ENCODE measurements around the gene SPOP.

The SPOP gene

DNA sequence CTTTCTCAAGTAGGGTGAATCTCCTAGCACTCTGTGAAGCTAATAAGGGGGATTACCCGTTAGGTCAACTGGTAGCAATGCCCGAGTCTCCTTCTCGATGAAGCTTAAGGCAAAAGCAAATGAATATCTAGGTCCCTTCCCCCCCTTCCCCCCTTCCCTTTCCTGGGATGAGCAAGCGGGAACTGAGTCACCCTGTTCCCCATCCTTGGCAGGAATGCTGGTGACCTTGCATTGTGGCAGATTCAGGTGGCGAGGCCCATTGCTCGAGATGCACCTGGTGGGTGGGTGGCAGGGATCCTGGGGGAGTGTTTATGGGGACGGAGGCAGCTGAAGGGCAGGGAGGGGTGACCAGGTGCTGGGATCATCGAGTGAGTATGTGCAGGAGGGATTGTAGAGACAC is 95.1 kb downstream of the SPOP start:
- no peak for DNase-seq

DNA sequence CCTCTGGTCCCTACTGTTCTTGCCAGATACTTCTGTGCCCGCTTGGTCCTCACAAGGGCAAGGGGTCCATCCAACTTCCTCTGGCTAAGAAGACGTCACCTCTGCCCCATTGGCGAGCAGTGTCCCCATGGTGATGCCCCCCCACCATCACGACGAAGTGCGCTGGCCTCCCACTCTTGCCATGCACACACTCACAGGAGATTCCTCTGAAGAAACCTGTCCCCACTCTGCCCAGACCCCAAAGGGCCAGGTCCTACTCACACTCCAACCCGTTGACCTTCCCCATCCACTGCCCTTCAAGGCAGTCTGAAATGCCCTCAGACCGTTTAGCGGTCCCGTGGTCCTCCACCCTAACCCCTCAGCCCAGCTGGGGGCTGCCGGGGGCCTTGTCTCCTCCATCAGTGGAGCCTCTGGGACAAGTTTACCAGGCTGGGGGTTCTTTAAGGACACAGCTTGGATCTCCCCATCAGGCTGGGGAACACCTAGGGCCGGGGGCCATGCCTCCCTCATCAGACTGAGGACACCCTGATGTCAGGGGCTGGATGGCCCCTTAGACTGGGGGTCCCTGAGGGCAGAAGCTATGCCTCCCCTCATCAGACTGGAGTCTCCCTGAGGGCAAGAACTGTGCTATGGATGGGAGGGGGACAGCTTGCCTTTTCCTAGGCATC is 95.7 kb downstream of the SPOP start:
- DNase-seq, result no peak

DNA sequence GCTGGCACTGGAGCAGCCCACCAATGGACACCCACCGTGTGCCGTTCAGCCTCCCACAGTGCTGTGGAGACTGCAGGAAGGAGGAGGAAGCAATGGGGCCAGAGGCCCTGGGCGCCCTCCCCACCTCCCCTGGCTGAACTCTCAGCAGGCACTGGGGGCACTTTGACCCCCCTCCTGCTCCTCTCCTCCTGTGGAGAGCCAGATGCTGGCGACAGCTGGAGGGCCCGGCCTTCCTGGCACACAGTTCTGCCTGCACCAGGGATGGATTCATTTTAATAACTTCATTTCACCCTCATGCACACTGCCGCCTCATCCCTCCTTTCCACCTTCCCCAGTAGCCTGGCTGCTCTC is 96.3 kb downstream of the SPOP start:
- DNase-seq, result no peak

DNA sequence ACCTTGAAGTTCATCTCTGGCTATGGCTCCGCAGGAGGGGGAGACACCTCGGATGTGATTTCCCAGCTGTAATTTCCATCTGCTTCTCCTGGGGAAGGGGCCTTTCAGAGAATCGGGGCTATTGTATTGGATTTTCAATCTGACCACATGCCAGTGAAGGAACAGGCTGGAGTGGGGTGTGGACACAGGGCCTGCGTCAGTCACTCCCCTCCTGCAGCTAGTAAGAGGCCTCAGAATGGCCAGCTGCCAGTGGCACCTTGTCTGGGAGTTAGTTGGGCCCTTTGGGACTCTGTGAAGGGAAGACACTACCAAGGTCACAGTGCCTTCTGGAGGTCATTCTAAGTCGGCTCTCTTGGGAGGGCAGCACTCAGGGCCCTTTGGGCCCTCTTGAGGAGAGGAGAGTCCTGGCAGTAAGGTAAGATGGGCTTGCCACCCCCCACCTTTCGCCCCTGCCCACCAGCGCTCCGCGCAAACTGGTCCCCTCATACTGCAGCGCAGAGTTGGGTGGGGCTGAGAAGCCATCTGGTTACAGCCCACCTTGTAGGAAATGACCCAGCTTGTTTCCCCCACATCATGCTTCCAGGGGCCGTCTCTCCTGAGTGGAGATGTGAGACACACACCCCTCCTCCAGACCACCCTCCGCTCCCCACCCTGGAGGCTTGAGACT is 96.8 kb downstream of the SPOP start:
- no peak for DNase-seq

DNA sequence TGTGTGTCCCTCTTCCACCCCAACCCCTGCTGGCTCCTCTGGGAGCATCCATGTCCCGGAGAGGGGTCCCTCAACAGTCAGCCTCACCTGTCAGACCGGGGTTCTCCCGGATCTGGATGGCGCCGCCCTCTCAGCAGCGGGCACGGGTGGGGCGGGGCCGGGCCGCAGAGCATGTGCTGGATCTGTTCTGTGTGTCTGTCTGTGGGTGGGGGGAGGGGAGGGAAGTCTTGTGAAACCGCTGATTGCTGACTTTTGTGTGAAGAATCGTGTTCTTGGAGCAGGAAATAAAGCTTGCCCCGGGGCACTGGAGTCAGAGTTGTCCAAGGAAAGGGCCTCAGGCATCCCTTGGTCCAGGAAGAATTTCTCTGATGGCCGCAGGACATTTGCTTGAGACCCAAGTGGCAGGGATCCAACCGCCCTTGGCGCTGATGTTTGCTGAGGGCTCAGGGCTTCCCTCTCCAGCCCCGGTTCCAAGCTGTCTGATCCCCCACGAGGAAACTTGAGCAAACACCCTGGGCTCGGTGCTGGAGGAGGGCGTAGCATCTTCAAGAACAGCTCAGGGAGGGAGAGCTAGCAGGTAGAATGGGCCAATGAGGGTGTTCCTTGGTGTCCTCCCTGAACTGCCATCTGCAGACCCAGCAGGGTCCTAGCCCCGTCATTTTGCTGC is 97.7 kb downstream of the SPOP start:
- DNase-seq, result no peak

DNA sequence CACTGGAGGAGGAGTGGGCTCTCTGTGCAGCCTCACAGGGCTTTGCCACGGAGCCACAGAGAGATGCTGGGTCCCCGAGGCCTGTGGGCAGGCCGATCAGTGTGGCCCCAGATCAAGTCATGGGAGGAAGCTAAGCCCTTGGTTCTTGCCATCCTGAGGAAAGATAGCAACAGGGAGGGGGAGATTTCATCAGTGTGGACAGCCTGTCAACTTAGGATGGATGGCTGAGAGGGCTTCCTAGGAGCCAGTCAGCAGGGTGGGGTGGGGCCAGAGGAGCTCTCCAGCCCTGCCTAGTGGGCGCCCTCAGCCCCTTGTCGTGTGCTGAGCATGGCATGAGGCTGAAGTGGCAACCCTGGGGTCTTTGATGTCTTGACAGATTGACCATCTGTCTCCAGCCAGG is 98.4 kb downstream of the SPOP start:
- DNase-seq, result no peak

DNA sequence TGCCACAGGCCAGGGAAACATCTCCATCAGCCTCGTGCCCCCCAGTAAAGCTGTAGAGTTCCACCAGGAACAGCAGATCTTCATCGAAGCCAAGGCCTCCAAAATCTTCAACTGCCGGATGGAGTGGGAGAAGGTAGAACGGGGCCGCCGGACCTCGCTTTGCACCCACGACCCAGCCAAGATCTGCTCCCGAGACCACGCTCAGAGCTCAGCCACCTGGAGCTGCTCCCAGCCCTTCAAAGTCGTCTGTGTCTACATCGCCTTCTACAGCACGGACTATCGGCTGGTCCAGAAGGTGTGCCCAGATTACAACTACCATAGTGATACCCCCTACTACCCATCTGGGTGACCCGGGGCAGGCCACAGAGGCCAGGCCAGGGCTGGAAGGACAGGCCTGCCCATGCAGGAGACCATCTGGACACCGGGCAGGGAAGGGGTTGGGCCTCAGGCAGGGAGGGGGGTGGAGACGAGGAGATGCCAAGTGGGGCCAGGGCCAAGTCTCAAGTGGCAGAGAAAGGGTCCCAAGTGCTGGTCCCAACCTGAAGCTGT is 98.9 kb downstream of the SPOP start:
- DNase-seq, result no peak

DNA sequence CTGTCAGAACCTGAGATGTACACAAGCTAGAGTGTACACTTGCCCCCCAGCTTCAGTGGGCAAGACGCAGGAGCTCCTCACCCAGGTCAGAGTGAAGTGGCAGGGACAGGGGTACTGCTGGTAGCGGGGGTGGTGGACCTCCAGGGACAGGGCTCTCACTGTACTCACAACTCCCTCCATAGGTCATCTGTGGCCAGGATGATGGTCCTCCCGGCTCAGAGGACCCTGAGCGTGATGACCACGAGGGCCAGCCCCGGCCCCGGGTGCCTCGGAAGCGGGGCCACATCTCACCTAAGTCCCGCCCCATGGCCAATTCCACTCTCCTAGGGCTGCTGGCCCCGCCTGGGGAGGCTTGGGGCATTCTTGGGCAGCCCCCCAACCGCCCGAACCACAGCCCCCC is 99.5 kb downstream of the SPOP start:
- DNase-seq, result no peak

DNA sequence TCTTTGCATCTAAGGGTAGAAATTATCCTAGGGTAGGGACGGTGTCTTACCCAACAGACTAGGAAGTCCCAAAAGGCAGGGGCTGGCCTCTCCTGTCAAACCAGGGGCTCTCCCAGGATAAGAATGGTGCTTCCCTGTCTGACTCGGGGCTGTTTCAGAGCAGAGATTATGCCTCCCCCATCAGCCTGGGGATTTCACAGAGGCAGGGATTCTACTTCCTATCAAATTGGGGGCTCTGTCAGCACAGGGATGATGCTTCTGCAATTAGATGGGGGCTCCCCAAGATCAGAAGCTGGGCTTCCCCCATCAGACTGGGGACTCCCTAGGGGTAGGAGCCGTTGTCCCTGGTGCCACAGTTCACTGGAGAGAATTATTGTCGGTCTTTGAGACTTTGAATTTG is 99.9 kb downstream of the SPOP start:
- no peak for DNase-seq

DNA sequence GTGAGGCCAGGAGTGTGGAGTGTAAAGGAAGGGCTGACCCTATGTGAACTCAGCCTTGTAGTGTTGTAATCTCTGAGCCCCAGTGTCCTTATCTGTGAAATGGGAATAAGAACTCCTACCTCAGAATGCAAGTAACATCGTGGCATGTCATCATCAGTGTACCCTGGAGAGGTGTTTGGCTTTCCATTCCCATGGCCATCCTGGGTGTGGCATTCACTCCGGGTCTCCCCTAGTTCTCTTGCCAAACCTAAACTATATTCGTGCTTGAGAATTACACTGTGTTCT is 100.3 kb downstream of the SPOP start:
- no peak for DNase-seq

DNA sequence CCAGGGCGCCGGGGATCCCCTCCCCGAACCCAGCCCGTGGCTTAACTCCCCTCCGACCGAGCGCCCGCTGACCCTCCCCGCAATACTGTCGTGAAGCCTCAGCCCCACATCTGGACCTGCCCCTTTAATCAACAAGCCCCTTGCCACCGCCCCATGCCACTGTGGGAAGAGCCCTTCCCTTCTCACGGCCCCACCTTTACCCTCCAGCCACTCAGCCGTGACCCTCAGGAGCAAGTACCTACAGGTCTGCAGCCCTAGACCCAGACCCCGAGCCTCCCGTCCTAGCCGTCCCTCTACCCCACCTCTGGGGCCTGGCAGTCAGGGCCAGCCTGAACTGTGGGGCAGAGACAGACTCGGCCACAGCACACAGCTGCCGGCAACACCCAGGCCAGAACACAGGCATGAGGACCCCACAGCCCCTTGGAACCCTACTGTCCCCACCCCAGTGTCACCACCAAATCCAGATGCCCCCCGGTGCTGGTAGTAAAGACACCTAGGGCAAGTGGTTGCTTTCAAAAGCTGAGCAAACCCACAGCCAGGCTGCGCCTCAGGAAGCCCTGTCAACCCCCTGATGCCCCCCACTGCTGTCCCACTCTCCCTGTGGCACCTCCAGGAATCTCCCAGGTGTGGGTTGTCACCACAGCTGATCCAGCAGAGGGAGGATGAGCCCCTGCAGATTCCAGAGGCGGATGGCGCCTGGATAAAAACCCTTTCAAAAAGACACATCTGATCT is 100.8 kb downstream of the SPOP start:
- no peak for DNase-seq

DNA sequence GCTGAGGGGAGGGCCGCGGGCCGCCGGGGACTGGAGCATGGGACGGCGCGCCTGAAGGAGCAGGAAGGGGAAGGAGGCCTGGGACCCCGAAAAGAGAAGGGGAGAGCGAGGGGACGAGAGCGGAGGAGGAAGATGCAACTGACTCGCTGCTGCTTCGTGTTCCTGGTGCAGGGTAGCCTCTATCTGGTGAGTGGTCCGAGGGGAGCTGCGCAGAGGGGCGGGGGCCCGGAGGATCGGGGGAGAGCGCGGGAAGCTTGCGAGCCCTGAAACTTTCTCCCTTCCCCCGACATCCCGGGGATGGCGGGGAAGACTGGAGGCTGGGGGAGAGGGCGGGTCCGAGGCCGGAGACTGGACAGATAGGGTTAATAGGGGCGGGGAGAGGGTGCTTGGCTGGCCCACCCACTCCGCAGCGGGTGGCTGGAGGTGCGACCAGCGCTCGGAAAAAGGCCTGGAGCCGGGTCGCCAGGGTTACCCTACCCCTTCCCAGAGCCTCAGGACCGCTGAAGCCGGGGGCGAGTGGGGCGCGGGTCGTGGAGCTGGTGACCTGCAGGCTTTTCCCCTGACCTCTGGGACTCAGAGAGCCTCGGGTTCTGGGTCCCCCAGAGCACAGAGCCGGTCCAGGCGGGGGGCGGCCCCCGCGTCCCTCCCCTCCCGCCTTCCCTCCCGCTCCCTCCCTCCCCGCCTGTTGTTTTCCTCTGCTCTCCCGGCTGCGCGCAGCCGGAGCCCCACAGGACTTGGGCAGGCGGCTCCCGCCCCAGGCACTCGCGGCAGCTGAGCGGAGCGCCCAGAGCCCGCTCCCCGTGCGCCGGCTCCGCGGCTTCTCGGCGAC is 101.6 kb downstream of the SPOP start:
- DNase-seq, result no peak

DNA sequence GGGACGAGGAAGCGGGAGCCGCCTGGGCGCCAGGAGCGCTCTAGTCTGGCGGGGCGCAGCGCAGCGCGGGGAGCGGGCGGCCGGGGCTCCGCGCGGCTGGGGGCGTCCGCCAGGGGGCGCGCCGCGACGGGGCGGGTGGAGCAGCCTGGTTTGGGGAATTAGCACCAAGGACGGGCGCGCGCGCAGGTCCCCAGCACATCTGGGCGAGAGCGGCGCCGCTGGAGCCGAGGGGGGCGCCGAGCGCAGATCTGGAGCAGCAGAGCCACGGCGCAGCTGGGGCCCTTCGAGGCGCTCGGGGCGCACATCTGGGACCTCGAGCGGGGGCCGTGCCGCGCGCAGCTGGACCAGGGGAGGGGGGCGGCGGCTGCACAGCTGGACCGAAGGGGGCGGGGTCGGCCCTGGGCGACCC is 102.2 kb downstream of the SPOP start, which contains the start of gene NXPH3:
Gene NXPH3, plus strand, starts transcription at position 193 of the 409 bp plus-strand sequence. CDS start 349 bp downstream, outside the sequence.
- DNase-seq, result peak; percentile 70

DNA sequence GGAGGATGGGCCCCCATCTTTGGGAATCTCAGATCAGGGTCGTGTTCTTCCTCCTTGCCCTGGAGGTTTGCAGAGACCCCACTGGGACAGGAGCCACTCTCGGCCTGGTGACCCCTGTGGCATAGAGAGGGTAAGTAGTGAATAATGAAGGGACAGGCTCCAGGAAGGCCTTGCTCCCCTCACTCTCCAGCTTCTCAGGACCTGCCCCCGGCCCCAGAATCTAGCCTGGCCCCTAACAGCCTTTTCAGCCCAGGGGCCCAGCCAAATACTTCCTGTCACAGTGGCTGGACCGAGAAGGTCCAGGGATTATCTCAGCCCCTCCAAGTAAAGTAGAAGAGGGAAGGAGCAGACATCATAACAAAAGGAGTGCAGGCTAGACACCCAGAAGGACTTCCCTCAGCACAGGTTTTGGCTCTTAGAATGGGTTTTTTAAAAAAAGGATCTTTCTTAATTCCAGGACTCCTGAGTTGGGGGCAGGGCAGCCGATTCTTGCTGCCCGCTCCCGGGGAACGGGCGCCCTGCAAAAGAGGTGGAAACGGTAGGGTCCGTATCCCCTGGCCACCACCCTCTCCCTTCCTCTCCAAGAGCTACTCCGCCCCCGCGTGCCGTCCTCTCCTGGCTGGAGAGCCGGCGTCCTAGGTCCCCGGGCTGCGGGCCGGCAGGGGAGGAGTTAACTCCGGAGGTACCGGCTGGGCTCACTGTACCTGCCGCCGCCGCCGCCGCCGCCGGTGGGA is 102.8 kb downstream of the SPOP start:
- DNase-seq, result no peak

DNA sequence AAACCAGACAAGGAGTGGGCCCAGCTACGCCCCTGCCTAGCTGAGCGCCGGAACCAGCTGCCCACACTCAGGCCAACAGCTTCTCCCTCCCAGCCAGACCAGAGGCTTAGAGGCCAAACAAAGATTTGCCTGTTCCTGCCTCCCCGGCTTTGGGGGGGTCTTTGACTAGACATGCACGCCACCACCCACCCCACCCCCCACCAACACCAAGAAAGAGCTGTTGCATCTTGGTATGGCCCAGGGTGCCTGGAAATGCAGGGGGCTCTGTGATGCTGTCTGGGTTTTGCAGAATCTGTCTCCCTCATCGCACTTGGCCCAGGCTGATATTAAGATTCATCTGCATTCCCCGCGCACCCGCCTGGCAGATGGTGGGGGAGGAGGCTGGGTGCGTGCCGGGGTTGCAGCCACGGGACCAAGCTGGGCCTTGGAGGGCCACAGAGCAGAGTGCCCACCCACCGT is 103.5 kb downstream of the SPOP start:
- no peak for DNase-seq

DNA sequence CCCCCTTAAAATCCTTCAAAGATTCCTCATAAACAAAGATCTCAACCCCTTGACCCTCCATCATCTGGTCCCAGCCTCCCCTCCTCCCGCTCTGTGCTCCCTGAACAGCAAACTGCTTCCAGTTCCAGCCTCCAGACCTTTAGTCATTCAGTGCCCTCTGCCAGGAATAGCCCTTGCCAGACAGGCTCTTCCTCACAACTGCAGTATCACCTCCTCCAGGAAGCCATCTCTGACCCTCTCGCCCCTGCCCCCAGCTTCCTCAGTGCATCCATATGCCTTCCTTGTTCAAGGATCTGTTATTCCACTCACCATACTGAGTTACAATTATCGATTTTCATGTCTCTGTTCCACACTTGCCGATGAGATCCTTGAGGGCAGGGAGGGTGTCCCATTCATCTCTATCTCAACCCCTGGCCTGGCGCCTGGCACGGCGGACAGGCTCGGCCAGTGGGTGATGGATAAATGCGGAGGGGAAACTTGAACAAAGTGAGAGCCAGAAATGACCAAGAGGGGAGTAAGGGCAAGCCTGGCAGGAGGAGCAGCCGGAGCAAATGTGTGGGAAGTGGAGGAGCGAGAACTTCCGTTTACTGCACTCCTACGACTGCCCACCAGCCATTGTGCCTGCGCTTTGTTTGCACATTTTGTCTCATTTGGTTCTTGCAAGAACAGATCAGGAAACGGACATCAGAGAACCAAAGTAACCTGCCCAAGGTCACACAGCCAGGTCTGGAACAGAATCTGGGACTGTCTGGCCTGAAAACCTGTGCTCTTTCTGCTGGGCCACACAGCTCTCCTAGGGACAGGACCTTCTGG is 104.2 kb downstream of the SPOP start:
- DNase-seq, result no peak

DNA sequence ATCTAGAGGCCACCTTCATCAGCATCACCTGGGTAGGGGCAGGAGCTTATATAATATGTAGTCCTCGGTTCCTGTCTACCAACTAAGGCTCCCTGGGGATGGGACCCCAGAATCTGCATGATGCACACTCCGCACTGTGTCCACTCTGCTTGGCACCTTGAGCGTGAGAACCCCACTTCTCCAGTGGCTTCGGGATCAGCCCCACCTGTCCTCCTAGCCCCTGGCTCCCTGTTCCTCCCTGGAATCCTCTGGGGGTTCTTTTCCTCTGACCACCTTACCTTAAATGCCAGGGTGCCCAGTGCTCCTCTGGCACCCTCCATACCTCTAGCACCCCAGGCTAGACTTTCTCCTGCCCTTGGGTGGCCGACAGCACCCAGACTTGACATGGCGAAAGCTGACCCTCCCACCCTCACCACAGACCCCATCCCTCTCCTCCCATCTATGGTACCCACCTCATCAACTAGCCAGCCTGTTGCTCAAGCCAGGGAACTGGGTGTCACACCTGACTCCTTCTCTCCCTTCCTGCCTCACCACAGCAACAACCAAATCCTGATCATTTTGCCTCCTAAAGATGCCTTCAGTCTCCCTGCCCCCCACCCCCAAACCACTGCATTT is 105.0 kb downstream of the SPOP start:
- DNase-seq, result no peak

DNA sequence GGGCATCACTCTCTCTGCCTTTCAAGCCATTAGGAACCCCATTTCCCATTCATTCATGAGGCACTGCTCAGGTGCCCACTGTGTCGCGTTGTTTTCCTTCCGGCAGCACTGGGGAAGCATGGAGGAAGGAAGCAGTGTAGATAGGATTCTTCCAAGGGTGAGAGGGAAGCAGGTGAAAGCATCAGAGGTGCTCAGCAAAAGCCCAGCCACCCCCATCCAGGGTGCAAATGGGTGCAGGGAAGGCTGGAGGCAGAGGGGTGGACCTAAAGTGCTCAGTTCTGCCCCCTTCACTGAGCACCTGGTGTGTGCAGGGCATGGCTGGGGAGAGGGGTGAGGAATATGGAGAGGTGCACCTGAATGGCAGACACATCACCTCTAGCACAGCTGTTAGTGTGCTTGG is 105.7 kb downstream of the SPOP start:
- no peak for DNase-seq

DNA sequence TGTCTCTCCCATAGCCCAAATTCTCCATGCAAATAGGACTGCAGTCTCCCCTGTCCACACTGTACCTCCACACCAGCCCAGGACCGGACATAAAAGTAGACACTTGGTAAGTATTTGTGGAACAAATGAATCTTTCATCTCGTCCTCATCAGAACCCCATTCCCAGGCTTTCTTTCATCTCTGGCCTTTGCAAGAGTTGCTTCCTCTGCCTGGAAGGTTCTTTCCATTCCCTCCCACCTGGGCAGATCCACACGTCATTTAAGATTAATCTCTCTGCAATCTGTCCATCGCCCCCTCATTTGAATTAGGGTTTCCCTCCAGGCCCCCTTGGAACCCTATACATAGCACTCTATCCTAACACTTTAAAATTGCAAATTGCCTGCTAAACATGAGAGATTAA is 106.1 kb downstream of the SPOP start:
- DNase-seq, result no peak

DNA sequence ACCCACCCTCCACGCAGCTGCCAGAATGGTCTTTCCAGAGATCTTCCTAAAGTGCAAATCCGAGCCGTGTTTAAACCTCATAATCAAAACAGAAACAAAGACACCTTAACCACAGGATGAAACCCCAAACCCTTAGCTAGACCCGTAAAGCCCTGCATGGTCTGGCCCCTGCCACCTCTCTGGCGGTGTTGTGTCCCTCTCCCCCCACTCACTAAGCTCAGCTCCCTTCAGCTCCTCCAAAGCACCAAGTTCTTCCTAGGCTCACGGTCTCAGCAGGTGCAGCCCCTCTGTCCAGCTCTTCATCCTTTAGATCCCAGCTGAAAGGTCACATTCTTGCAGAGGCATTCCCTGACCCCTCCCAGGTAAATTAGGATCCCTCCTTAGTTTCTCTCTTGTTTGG is 106.6 kb downstream of the SPOP start:
- DNase-seq, result no peak
